Fibroblast of the aortic adventitia (primary cell): ENCODE data around the gene RNF180. TPM values are rescaled to one million over a fixed set of nuclear protein-coding genes. Genes with fewer than 3 reads are reported as not detected.

ENCODE experiments used
- DNase-seq: peaks from one replicate; pipeline ENCODE4 v3.0.0-alpha.2; 2010; ENCODE audit warnings: low read depth
- H3K4me3 ChIP-seq: 2 replicates; pipeline ENCODE4 v1.5.1; 2011; ENCODE audit warnings: low read depth, mild to moderate bottlenecking, control low read depth, low read length, moderate library complexity
- total RNA-seq: library from RNA; depleted of rRNA; stranded (reverse); fragments of >200 nt; gene quantifications from 2 replicates; pipeline ENCODE4 v1.2.3, GENCODE V29; 2012; ENCODE audit warnings: low replicate concordance
- TF ChIP-seq, protein P1 (sequence below): IDR thresholded peaks from 2 replicates; pipeline ENCODE4 v1.5.1; 2011; ENCODE audit warnings: mild to moderate bottlenecking, low read length, control low read depth, inconsistent platforms; ENCODE audit not compliant: insufficient read depth

Gene RNF180, protein sequence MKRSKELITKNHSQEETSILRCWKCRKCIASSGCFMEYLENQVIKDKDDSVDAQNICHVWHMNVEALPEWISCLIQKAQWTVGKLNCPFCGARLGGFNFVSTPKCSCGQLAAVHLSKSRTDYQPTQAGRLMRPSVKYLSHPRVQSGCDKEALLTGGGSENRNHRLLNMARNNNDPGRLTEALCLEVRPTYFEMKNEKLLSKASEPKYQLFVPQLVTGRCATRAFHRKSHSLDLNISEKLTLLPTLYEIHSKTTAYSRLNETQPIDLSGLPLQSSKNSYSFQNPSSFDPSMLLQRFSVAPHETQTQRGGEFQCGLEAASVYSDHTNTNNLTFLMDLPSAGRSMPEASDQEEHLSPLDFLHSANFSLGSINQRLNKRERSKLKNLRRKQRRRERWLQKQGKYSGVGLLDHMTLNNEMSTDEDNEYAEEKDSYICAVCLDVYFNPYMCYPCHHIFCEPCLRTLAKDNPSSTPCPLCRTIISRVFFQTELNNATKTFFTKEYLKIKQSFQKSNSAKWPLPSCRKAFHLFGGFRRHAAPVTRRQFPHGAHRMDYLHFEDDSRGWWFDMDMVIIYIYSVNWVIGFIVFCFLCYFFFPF
- 1.4 and 3.4 TPM in 2 replicates for total RNA-seq

DNA sequence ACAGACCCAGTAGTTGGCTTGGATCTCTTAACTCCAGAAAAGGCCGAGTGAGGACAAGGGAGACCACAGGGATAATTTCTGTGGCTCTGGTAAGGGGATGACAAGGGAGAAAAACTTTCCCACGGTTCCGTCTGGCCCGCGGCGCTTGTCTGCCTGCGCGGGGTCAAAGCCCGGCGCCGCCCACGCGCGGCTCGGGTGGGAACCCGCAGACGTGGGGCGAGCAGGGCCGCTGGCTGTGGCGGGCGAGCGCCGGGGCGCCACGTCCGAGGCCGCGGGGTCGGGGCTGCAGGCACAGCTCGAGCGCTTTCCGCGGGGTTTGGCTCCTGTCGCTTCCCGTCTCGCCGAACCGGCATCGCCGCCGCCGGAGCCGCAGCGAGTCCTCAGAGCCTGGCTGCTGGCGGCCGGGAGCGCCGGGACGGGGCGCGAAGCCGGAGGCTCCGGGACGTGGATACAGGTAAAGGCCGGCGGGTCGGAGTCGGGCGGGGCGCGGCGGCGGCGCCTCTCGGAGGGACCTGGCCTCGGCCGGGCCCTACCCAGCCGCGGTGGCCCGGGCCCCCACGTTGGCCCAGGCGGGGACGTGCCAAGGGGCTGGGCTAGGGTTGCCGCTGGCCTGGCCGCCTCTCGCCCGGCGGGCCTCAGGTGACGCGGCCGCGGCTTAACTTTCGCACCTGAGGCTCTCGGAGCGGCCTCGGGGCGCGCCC is at the start of gene RNF180:
TSS of gene RNF180 (plus strand) at position 344 of the 701 bp plus-strand sequence. CDS start 34,965 bp downstream, outside the sequence.
- H3K4me3 ChIP-seq: peak within 1 kb of the TSS; percentile 58
- DNase-seq: no peak
- TF ChIP-seq, protein P1, sequence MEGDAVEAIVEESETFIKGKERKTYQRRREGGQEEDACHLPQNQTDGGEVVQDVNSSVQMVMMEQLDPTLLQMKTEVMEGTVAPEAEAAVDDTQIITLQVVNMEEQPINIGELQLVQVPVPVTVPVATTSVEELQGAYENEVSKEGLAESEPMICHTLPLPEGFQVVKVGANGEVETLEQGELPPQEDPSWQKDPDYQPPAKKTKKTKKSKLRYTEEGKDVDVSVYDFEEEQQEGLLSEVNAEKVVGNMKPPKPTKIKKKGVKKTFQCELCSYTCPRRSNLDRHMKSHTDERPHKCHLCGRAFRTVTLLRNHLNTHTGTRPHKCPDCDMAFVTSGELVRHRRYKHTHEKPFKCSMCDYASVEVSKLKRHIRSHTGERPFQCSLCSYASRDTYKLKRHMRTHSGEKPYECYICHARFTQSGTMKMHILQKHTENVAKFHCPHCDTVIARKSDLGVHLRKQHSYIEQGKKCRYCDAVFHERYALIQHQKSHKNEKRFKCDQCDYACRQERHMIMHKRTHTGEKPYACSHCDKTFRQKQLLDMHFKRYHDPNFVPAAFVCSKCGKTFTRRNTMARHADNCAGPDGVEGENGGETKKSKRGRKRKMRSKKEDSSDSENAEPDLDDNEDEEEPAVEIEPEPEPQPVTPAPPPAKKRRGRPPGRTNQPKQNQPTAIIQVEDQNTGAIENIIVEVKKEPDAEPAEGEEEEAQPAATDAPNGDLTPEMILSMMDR: no peak

DNA sequence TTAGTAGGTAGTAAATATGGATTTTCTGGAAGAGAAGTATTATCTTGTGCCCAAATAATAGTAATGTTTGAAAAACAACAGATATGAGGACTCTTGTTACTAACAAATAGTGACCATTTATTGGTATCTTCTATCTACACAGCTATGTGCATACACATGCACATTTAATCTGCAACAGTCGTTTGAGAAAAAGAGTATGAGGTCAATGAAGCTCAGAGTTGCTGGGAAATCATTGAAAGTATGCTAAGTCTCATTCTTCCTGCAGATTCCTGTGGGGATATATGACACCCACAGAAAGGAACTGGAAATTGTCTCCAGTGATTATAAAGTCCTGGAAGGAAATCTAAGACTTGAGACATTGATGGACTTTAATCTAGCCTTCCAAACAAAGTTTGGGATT is 40.1 kb upstream of the RNF180 start:
- TF ChIP-seq, protein P1: no peak
- H3K4me3 ChIP-seq: no peak overlapping the region
- no peak for DNase-seq

DNA sequence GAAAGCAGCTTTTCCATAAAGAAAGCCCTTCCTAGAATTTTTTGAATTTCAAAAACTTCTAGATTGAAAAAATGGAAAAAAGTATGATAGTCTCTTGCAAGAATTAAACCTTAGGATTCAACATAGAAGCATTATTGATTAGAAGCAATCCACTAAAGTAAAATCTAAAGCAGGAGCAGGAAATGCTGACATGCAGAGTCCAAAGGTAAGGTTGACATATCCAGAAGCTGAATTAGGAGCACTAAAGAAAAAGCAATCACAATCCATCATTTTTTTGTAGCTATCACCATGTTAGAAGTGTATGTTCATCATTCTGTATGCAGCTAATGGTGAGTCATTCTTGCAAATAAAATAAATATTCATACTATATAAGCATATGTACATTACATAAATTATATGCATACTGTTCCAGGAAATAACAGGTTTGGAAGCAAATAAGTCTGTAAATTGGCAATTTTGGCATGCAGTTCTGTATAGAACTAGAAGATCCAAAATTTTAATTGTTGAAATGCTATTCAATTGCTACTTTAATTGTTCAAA is 39.4 kb upstream of the RNF180 start:
- DNase-seq: no peak

DNA sequence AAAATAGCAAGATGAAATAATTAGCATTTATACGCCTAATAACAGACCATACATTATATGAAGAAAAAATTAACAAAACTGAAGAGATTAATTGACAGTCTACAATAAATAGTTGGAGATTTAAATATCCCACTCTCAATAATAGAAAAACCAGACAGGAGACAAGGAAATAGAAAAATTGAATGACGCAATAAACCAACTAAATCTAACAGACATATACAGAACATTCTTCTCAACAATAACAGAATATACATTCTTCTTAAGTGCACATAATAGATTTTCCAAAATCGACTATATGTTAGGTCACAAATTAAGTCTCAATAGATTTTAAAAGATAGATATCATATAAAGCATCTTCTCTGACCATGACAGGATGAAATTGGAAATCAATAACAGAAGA is 25.6 kb upstream of the RNF180 start:
- no peak for DNase-seq
- TF ChIP-seq, protein P1: no peak
- no peak overlapping the region for H3K4me3 ChIP-seq

More for the DNA sequence above, 39.4 kb upstream of the RNF180 start:
- TF ChIP-seq, protein P1: no peak
- H3K4me3 ChIP-seq: no peak overlapping the region

GRCh38 chr5:64144425-64145215 is 21.0 kb upstream of the RNF180 start:
- H3K4me3 ChIP-seq: no peak overlapping the region
- DNase-seq: peak; percentile 63
- TF ChIP-seq, protein P1: no peak
